DND-41 (cell line): ENCODE results near the gene SHISA9.

Experiments used
- CTCF ChIP-seq: IDR thresholded peaks from 2 replicates; pipeline ENCODE4 v1.5.1; 2012; ENCODE audit warnings: borderline replicate concordance, low read length, moderate library complexity, mild to moderate bottlenecking; ENCODE audit not compliant: poor library complexity, severe bottlenecking; ENCODE audit errors: extremely low read depth
- EZH2 ChIP-seq: IDR thresholded peaks from 3 replicates; pipeline ENCODE4 v1.6.1; 2012; ENCODE audit warnings: borderline replicate concordance, low read depth, mild to moderate bottlenecking, moderate library complexity, low read length, inconsistent platforms; ENCODE audit not compliant: severe bottlenecking

DNA sequence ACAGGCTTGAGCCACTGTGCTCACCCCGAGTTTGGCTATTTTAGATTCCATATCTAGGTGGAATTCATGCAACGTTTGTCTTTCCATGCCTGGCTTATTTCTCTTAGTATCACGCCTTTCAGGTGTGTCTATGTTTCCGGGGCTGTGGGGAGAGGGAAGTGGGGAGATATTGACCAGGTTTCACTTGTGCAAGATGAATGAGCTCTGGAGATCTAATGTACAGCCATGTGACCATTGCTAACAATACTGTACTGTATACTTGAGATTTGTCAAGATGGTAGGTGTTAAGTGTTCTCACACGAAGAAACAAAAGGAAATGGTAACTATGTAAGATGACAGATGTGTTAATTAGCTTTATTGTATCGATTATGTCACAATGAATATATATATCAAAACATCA, 199.6 kb downstream of the SHISA9 start:
- TF ChIP-seq EZH2 (no peak), CTCF (no peak)
